Vagina (tissue), 2 donors: Measurements from ENCODE around the gene TTYH1. TPM values are rescaled to one million over a fixed set of nuclear protein-coding genes. Genes with fewer than 3 reads are reported as not detected.
"Not testable (repeated sequence)": the region's sequence is repeated elsewhere in the genome, so short reads cannot be mapped to it uniquely, and the experiment has no call there.

Experiments used
- DNase-seq, 2 donors: peaks; one replicate each; pipeline ENCODE4 v3.0.0-alpha.2; 2017; ENCODE audit errors: extremely low spot score in 2 of 2
- H3K27ac ChIP-seq: fragments of 200-600 bp; sonication (generic); one replicate; pipeline ENCODE4 v1.5.1; 2019
- H3K27me3 ChIP-seq: fragments of 200-600 bp; sonication (generic); one replicate; pipeline ENCODE4 v1.5.1; 2019
- H3K36me3 ChIP-seq, 2 donors: fragments of 200-600 bp; sonication (generic); one replicate each; pipeline ENCODE4 v1.5.1; 2017 to 2019
- H3K4me1 ChIP-seq: fragments of 200-600 bp; sonication (generic); one replicate; pipeline ENCODE4 v1.5.1; 2019
- H3K4me3 ChIP-seq, 2 donors: fragments of 200-600 bp; sonication (generic); 1 replicate in 1 of 2; 2 replicates in 1 of 2; pipeline ENCODE4 v1.5.1; 2016 to 2019
- H3K9me3 ChIP-seq: fragments of 200-600 bp; sonication (generic); one replicate; pipeline ENCODE4 v1.5.1; 2019
- POLR2A ChIP-seq, 2 donors: fragments of 450-650 bp; IDR thresholded peaks; one replicate each; pipeline ENCODE4 v1.6.1; 2017; ENCODE audit warnings: antibody characterized with exemption in 2 of 2, mild to moderate bottlenecking in 2 of 2, moderate library complexity in 2 of 2
- POLR2AphosphoS5 ChIP-seq, 2 donors: sonication (generic); formaldehyde crosslinking; IDR thresholded peaks; one replicate each; pipeline ENCODE4 v1.9.0; 2017; ENCODE audit warnings: antibody characterized with exemption in 2 of 2, mild to moderate bottlenecking in 2 of 2, low read depth in 1 of 2; ENCODE audit not compliant: insufficient read depth in 1 of 2
- intact Hi-C: fragments of 100-400 bp; cut with DNase I; formaldehyde crosslinking; loops from one replicate; pipeline ENCODE4 v1.15.1; 2023
- total RNA-seq: library from RNA; depleted of rRNA; stranded (reverse); fragments of >200 nt; gene quantifications from one replicate; pipeline ENCODE4 v1.2.3, GENCODE V29; 2016
- TF ChIP-seq, protein P1 (sequence below), 3 experiments: fragments of 450-650 bp in 2 of 3; fragments of 200-600 bp in 1 of 3; sonication (generic) in 1 of 3; IDR thresholded peaks; one replicate each; pipeline ENCODE4 v1.5.1; 2017 to 2019; ENCODE audit warnings: antibody characterized with exemption in 3 of 3, mild to moderate bottlenecking in 2 of 3, moderate library complexity in 2 of 3

The TTYH1 gene
- total RNA-seq, 1 donor from 2014 or later: 5.9 TPM

DNA sequence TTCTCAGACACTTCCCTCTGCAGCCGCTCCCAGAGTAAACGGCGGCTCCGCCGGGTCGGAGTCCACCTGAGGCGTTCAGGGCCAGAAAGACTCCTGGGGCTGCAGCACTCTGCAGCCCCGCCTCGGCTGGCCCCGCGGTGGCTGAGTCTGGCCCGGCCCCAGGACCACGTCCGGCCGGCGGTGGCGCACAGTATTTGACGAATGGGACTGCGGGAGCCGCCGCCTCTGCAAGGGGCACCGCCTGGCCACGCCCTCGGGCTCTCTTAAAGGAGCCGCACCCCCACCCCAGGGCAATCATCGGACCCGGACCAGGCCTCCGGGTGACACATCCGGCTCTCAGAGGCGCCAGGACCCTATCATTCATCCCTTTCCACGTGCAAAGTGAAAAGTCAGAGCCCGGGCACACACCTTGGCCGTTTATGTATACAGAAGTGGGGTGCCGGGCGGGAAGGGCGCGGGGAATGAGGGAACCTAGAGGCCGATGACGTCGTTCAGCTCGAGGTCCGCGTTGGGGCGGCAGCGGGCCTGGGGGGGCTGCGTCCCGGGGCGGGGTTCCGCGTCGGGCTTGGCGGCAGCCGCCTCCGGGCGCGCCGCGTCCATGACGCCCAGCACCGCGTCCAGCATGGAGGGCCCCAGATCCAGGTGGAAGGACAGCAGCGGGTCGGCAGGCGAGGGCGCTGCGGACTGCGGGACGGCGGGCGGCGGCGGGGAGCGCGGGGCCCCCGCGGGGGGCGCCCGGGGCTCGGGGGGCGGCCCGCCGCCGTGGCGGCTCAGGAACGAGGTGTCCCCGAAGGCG, 49.6 kb downstream of the TTYH1 start:
- H3K4me3 ChIP-seq: peak overlapping the region; percentile 62 to 64
- peaks cover 41% of the 10 kb centered on the region for H3K4me1 ChIP-seq
- intact Hi-C loops: no loop called here
- no peaks in the 10 kb centered on the region for H3K27me3 ChIP-seq
- peak in 1 of 2 donors; percentile 94 for DNase-seq
- H3K9me3 ChIP-seq: no peaks in the 10 kb centered on the region
- TF ChIP-seq, protein P1, sequence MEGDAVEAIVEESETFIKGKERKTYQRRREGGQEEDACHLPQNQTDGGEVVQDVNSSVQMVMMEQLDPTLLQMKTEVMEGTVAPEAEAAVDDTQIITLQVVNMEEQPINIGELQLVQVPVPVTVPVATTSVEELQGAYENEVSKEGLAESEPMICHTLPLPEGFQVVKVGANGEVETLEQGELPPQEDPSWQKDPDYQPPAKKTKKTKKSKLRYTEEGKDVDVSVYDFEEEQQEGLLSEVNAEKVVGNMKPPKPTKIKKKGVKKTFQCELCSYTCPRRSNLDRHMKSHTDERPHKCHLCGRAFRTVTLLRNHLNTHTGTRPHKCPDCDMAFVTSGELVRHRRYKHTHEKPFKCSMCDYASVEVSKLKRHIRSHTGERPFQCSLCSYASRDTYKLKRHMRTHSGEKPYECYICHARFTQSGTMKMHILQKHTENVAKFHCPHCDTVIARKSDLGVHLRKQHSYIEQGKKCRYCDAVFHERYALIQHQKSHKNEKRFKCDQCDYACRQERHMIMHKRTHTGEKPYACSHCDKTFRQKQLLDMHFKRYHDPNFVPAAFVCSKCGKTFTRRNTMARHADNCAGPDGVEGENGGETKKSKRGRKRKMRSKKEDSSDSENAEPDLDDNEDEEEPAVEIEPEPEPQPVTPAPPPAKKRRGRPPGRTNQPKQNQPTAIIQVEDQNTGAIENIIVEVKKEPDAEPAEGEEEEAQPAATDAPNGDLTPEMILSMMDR (IDR thresholded peaks at IDR 0.05): peak in 1 of 3 experiments; percentile 8
- TF ChIP-seq POLR2AphosphoS5 (IDR thresholded peaks at IDR 0.05; ENCODE audit: insufficient read depth in 1 of 2, low read depth in 1 of 2): peak; percentile 62 to 84
- TF ChIP-seq POLR2A (IDR thresholded peaks at IDR 0.05): no peak
- peaks cover 0 to 24% of the 10 kb centered on the region in 2 donors for H3K36me3 ChIP-seq
- H3K27ac ChIP-seq: peak overlapping the region; percentile 90

GRCh38 chr19:54465426-54466109, 50.3 kb downstream of the TTYH1 start:
- no peak for DNase-seq
- intact Hi-C loops: no loop called here
- H3K27ac ChIP-seq: no peak overlapping the region
- H3K4me3 ChIP-seq: peak overlapping the region in 1 of 2 donors; percentile 64
- no peaks in the 10 kb centered on the region for H3K27me3 ChIP-seq
- H3K9me3 ChIP-seq: no peaks in the 10 kb centered on the region
- H3K4me1 ChIP-seq: peaks cover 49% of the 10 kb centered on the region
- peaks cover 0 to 17% of the 10 kb centered on the region in 2 donors for H3K36me3 ChIP-seq
- TF ChIP-seq POLR2A (IDR thresholded peaks at IDR 0.05) (no peak), POLR2AphosphoS5 (IDR thresholded peaks at IDR 0.05; ENCODE audit: insufficient read depth in 1 of 2, low read depth in 1 of 2) (no peak)
- TF ChIP-seq, protein P1 (IDR thresholded peaks at IDR 0.05): no peak

GRCh38 chr19:54466110-54466480, 50.8 kb downstream of the TTYH1 start:
- intact Hi-C loops: not testable (repeated sequence)

DNA sequence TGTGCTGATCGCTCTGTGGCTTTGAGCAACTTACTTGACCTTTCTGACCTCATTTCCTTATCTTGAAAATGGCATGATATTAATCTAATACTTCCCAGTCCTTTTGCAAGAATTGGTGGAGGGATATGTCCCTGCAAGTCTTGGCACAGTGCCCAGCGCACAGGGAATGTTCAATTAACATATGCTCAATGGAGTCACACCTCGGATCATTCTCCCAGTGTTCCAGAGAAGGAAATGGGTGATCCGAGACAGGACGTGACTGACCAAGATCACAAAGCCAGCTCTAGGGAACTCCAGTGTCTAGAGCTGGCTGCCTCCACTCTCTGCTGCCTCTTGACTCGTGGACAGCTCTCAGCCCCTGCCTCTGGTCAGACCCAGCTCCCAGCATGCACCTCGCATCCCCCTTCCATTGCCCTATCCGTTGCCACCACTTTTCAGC, 54.3 kb downstream of the TTYH1 start:
- no peaks in the 10 kb centered on the region for H3K9me3 ChIP-seq
- H3K36me3 ChIP-seq: no peaks in the 10 kb centered on the region
- H3K27me3 ChIP-seq: no peaks in the 10 kb centered on the region
- H3K27ac ChIP-seq: peak overlapping the region; percentile 23
- TF ChIP-seq, protein P1 (IDR thresholded peaks at IDR 0.05): no peak
- TF ChIP-seq POLR2A (IDR thresholded peaks at IDR 0.05) (no peak), POLR2AphosphoS5 (IDR thresholded peaks at IDR 0.05; ENCODE audit: insufficient read depth in 1 of 2, low read depth in 1 of 2) (no peak)
- H3K4me3 ChIP-seq: no peak overlapping the region
- DNase-seq: no peak
- H3K4me1 ChIP-seq: peaks cover 50% of the 10 kb centered on the region
- intact Hi-C loops: no loop called here

More at GRCh38 chr19:54466110-54466480, 50.8 kb downstream of the TTYH1 start:
- not testable (repeated sequence) for H3K4me3 ChIP-seq, H3K9me3 ChIP-seq, DNase-seq, H3K27ac ChIP-seq, H3K27me3 ChIP-seq
- Histone ChIP-seq H3K36me3 (peaks cover 0 to 11% of the 10 kb centered on the region in 2 donors), H3K4me1 (peaks cover 53% of the 10 kb centered on the region)

GRCh38 chr19:54470276-54470887, 55.1 kb downstream of the TTYH1 start:
- H3K36me3 ChIP-seq: no peaks in the 10 kb centered on the region
- no peak for DNase-seq
- no peaks in the 10 kb centered on the region for H3K9me3 ChIP-seq
- peaks cover 47% of the 10 kb centered on the region for H3K4me1 ChIP-seq
- H3K27ac ChIP-seq: peak overlapping the region; percentile 64
- intact Hi-C loops: no loop called here
- TF ChIP-seq POLR2A (IDR thresholded peaks at IDR 0.05): no peak
- H3K27me3 ChIP-seq: no peaks in the 10 kb centered on the region
- H3K4me3 ChIP-seq: peak overlapping the region; percentile 52 to 61
